ENCODE results near the gene USP11.
"Not testable (repeated sequence)": the region's sequence is repeated elsewhere in the genome, so short reads cannot be mapped to it uniquely, and the experiment has no call there.

USP11 gene

DNA sequence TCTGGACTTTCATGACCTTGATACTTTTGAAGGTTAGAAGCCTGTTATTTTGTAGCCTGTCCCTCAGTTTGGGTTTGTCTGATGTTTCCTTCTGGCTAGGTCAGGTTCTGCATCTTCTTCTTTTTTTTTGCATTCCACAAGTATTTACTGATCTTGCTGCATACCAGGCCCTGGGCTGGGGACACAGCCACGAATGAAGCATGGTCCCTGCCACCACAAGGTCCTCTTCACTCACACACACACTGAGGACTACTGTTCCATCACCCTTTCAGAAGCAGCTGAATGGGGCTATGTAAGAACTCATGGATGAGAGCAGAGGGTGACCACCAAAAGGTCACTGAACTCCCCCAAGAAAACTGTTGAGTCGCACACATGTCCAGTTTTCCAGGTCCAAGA is 39.2 kb downstream of the USP11 start:
- POLR2A ChIA-PET: no interaction called here

DNA sequence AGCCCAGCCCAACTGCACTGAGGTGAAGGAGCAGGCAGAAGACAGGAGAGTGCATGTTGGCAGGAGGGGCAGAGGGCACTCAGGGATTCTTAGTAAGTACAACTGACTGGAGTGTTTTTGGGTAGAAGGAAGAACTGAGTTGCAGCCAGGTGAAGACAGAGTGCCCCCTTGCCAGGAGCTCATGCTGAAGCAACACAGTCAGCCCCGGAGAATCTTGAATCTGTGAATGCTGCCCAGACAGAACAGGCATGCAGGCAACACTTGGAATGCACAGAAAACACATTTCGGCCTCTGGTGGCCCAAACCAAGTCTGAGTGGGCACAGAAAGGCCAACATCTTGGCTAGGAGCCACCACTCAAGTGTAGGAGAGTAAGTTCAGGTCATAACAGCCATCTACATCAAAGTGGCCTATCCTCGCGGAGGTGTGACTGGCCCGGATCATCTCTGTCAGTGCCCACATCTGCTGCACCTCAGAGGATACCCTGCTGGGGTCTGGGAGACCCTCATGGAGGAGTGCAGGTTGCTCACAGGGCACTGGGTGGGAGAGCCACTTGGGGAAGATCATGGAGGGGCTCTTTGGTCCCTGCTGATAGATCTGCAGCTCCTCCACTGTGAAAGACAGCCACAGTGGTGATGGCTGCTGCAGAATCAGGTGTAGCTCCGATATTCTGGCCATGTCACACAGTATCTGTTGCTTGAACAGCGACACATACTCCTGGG is 40.4 kb downstream of the USP11 start:
- DNase-seq (ENCODE audit: extremely low spot score): no peak
- TF ChIP-seq, protein P1, sequence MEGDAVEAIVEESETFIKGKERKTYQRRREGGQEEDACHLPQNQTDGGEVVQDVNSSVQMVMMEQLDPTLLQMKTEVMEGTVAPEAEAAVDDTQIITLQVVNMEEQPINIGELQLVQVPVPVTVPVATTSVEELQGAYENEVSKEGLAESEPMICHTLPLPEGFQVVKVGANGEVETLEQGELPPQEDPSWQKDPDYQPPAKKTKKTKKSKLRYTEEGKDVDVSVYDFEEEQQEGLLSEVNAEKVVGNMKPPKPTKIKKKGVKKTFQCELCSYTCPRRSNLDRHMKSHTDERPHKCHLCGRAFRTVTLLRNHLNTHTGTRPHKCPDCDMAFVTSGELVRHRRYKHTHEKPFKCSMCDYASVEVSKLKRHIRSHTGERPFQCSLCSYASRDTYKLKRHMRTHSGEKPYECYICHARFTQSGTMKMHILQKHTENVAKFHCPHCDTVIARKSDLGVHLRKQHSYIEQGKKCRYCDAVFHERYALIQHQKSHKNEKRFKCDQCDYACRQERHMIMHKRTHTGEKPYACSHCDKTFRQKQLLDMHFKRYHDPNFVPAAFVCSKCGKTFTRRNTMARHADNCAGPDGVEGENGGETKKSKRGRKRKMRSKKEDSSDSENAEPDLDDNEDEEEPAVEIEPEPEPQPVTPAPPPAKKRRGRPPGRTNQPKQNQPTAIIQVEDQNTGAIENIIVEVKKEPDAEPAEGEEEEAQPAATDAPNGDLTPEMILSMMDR (IDR thresholded peaks at IDR 0.05; ENCODE audit: control extremely low read depth, extremely low read depth, low read depth, missing control alignments): no peak
- POLR2A ChIA-PET: no interaction called here
- CTCF ChIA-PET: no interaction called here

More for the DNA sequence above, 39.2 kb downstream of the USP11 start:
- DNase-seq (ENCODE audit: extremely low spot score): no peak
- CTCF ChIA-PET: no interaction called here
- TF ChIP-seq, protein P1 (IDR thresholded peaks at IDR 0.05; ENCODE audit: control extremely low read depth, extremely low read depth, low read depth, missing control alignments): no peak

DNA sequence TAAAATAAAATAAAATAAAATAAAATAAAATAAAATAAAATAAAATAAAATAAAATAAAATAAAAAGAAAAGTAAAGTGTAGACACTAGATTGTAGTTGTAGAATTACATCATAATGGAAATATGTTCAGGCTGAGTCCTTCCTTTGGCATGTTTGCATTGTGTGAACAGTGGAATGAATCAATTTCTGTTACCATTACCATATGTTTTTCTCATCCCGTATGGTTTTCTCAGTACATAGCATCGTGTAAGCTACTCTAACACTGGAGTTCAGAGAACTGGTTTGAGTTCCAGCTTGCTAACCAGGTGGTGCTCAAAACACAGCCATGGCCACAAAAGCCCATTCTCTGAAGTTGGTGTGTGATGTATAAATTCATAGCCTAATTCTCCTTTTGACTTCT is 45.9 kb downstream of the USP11 start:
- no peak for DNase-seq (ENCODE audit: extremely low spot score)
- TF ChIP-seq, protein P1 (IDR thresholded peaks at IDR 0.05; ENCODE audit: control extremely low read depth, extremely low read depth, low read depth, missing control alignments): no peak
- ChIA-PET POLR2A (no interaction called here), CTCF (no interaction called here)

DNA sequence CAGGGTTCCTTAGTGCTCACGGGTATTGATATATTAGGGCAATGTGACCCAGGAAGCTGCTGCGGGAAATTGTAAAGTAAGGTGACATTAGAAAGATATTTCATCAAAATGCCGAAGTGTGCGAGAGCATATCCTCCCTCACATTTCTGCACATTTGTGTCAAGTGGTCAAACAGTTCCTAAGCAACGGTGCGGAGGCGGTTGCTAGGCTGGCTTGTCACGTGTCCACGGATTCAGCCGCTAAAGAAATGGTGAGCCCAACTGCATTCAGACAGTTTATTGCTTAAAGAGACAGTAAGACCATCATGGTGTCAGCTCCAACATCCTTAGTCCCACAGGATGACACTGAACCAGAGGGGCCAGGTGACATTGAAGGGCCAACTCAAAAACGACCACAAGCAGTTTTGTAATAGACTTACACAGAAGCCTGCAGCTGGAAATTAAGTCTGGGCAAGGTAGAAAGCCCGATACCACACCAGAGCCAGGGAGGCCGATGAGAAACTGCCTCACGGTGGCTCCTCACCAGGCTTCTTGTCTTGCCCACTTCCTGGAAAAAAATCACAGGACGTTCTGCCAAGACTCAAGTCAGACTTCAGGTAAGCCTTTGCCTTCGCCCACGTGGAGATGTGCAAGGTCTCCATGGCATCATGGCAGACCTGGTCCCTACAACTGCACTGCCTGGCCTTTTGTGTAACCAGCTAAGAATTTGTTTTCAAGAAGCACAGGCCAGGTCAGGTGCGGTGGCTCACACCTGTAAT is 50.4 kb downstream of the USP11 start:
- ChIA-PET CTCF (no interaction called here), POLR2A (no interaction called here)
- TF ChIP-seq, protein P1 (IDR thresholded peaks at IDR 0.05; ENCODE audit: control extremely low read depth, extremely low read depth, low read depth, missing control alignments): no peak
- peak; percentile 53 for DNase-seq (ENCODE audit: extremely low spot score)

DNA sequence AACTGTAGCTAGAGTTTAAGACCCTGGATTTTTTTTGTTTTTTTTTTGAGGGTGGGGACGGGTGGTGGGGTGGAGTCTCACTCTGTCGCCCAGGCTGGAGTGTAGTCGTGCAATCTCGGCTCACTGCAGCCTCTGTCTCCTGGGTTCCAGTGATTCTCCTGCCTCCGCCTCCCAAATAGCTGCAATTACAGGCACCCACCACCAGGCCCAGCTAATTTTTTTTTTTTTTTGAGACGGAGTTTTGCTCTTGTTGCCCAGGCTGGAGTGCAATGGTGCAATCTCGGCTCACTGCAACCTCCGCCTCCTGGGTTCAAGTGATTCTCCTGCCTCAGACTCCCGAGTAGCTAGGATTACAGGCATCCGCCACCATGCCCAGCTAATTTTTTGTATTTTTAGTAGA is 51.8 kb downstream of the USP11 start:
- CTCF ChIA-PET: interaction anchor here (0.8 kb wide), 1 partner anchor 28 kb away, joined by 3 read pairs; no protein-coding TSS in a partner anchor
- DNase-seq (ENCODE audit: extremely low spot score); POLR2A ChIA-PET: not testable (repeated sequence)

DNA sequence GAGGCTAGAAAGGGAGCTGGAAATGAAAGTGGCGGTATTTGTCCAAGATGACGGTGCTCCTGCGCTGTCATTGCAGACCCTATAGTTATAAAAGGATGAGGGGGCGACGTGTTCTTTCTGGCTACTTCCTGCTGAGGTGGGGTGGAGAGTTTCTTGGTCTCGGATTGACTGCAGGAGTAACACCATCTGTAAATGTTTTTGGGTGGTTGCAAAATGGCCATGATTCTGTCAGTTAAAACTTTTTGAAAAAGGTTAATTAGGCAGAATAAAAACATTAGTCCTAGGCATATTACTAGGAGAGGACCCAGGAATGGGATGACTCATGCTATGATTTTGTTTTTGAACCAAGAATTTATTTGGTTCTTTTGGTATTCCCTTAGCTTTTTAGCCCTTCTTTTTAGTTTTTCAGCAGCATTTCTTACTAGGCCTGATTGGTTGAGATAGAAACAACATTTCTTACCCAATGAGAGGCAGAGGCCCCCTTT is 53.1 kb downstream of the USP11 start:
- TF ChIP-seq, protein P1 (IDR thresholded peaks at IDR 0.05; ENCODE audit: control extremely low read depth, extremely low read depth, low read depth, missing control alignments): no peak
- ChIA-PET CTCF (no interaction called here), POLR2A (no interaction called here)
- DNase-seq (ENCODE audit: extremely low spot score): no peak

DNA sequence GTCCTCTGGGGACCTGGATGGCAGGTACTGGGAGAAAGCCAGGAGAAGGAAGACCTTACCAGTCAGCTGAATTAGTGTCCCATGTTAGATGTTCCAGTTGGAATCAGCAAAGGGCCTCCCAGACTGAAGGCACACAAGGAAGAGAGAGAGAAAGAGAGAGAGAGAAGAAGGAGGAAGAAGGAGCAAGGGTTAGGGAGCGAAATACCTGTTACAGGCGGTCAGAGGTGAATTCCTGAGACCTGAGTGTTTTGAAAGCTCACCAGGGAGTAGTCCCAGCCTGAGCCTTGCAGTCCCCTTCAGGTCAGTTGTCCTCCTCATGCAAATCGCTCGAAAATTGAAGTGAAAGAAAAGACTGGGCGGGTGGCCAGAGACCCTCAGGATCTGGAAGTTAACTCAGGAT is 60.3 kb downstream of the USP11 start:
- POLR2A ChIA-PET: no interaction called here
- CTCF ChIA-PET: no interaction called here
- TF ChIP-seq, protein P1 (IDR thresholded peaks at IDR 0.05; ENCODE audit: control extremely low read depth, extremely low read depth, low read depth, missing control alignments): no peak
- DNase-seq (ENCODE audit: extremely low spot score): no peak
